ENCODE measurements around the gene JARID2. TPM values are rescaled to one million over a fixed set of nuclear protein-coding genes. Genes with fewer than 3 reads are reported as not detected.

Gene JARID2
- total RNA-seq, 1 experiment from 2014 or later: 23.6 TPM

DNA sequence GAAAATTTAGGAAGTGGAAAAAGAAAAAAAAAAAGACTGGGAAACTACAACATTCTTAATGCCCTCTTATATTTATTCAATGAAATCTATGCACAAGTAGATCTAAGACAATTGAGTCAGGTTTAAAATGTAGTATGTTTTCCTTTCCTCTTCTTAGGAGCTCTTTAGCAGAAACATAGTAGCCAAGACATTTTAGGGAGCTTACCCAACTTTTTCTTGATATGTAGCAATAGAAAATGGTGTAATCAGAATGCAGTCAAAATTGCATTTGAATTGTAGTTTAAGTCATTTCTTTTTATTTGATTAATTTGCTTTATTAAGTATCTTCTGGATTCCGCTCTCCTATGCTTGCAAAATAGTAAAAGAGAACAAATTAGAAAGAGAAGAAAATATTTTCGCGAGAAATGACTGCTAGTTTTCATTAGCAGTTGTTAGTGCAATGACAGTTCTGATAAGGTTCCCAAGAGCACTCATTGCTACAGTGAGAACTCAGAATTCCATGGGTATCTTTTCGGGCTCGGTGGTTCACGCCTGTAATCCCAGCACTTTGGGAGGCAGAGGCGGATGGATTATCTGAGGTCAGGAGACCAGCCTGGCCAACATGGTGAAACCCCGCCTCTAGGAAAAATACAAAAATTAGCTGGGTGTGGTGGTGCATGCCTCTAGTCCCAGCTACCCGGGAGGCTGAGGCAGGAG is 52.2 kb downstream of the JARID2 start:
- H3K9me2 ChIP-seq (ENCODE audit: insufficient read depth): no peaks in the 10 kb centered on the region
- H3K79me2 ChIP-seq (ENCODE audit: insufficient read depth, low read length): peaks cover 78% of the 10 kb centered on the region
- DNase-seq (ENCODE audit: low read depth, low spot score) (no peak), ATAC-seq (no peak)
- H2AFZ ChIP-seq (ENCODE audit: low read depth, low read length, poor library complexity, severe bottlenecking): no peak overlapping the region
- no peak for TF ChIP-seq POLR2A (IDR thresholded peaks at IDR 0.05; ENCODE audit: borderline replicate concordance, extremely low read depth, insufficient read depth, insufficient read length)
- no peak for TF ChIP-seq EZH2phosphoT487 (IDR thresholded peaks at IDR 0.05; ENCODE audit: borderline replicate concordance)
- no peak for TF ChIP-seq EGR1 (IDR thresholded peaks at IDR 0.05; ENCODE audit: low read depth)
- TF ChIP-seq CEBPB (IDR thresholded peaks at IDR 0.05; ENCODE audit: low read depth): no peak
- H3K4me2 ChIP-seq (ENCODE audit: low read length): no peak overlapping the region
- BruUV-seq (replicated peaks): no TSS peak
- no peaks in the 10 kb centered on the region for H4K20me1 ChIP-seq (ENCODE audit: insufficient read depth)
- no peaks in the 10 kb centered on the region for H3K27me3 ChIP-seq (ENCODE audit: insufficient read depth, low read length)
- H3K9me3 ChIP-seq (ENCODE audit: control insufficient read depth in 1 of 2, insufficient read depth in 1 of 2, low read depth in 1 of 2, low read length in 2 of 2): no peaks in the 10 kb centered on the region
- ChIA-PET CTCF (no interaction called here), RAD21 (ENCODE audit: low non-redundant PET in 1 of 2, low total read pairs in 2 of 2, uncharacterized antibody in 2 of 2, unreplicated experiment in 2 of 2) (no interaction called here), POLR2A (no interaction called here)
- H3K9ac ChIP-seq (ENCODE audit: low read length): no peak overlapping the region
- intact Hi-C loops (cut with micrococcal nuclease): no loop called here
- no peak overlapping the region for H3K27ac ChIP-seq (ENCODE audit: low read depth, low read length)
- no peak overlapping the region for H3K4me3 ChIP-seq (replicated peaks in 1 of 2; ENCODE audit: low read depth in 1 of 2, low read length in 2 of 2)
- H3K4me1 ChIP-seq (ENCODE audit: control insufficient read depth in 1 of 2, insufficient read depth in 2 of 2, low read length in 2 of 2): peaks cover 9 to 44% of the 10 kb centered on the region in 2 experiments
- no peaks in the 10 kb centered on the region for H3K36me3 ChIP-seq (ENCODE audit: control insufficient read depth in 1 of 2, insufficient read depth in 2 of 2, low read length in 2 of 2)

DNA sequence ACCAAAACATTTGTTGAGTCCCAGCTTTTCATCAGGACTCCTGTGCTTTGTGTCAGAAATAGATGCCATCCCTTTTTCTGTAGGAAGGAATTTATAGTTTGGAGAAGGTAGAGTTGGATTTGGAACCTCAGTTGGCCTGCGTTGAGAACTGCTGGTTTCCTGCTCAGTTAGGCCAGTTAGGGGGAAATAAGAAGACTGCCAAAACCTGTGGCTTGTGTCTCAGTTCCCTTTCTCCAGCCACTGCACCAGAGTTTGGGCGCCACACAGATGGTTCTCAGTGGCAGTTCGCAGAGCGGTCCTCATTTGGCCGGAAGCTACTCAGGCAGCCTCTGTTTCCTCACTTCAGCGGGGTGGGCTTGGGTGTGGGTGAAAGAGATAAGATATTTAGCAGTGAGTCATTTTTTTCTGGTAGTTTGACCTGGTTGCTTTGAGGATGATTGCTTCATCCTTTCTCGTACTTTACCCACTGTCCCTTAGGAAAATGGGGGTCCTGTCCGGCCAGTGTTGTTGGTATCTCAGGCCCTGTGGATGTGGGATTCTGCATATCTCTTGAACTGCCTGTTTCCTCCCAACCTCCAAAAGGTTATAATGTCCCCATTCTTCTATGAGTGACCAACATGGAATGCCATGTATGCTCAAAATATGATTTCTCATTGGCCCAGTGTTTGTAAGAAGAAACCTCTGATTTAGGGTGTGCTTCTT is 53.7 kb downstream of the JARID2 start:
- ChIA-PET POLR2A (interaction anchor here (0.9 kb wide), 1 partner anchor 12 kb away, joined by 3 read pairs; no protein-coding TSS in a partner anchor), CTCF (no interaction called here), RAD21 (ENCODE audit: low non-redundant PET in 1 of 2, low total read pairs in 2 of 2, uncharacterized antibody in 2 of 2, unreplicated experiment in 2 of 2) (no interaction called here)
- no peak for DNase-seq (ENCODE audit: low read depth, low spot score)
- Histone ChIP-seq H2AFZ (ENCODE audit: low read depth, low read length, poor library complexity, severe bottlenecking) (no peak overlapping the region), H3K4me3 (replicated peaks in 1 of 2; ENCODE audit: low read depth in 1 of 2, low read length in 2 of 2) (peak overlapping the region in 1 of 2 experiments; percentile 27; a peak in 1 of 4 replicates), H3K79me2 (ENCODE audit: insufficient read depth, low read length) (peaks cover 73% of the 10 kb centered on the region), H3K9me2 (ENCODE audit: insufficient read depth) (no peaks in the 10 kb centered on the region), H3K4me2 (ENCODE audit: low read length) (peak overlapping the region; percentile 58), H3K36me3 (ENCODE audit: control insufficient read depth in 1 of 2, insufficient read depth in 2 of 2, low read length in 2 of 2) (no peaks in the 10 kb centered on the region), H3K9me3 (ENCODE audit: control insufficient read depth in 1 of 2, insufficient read depth in 1 of 2, low read depth in 1 of 2, low read length in 2 of 2) (no peaks in the 10 kb centered on the region), H3K27ac (ENCODE audit: low read depth, low read length) (no peak overlapping the region), H3K9ac (ENCODE audit: low read length) (no peak overlapping the region), H3K4me1 (ENCODE audit: control insufficient read depth in 1 of 2, insufficient read depth in 2 of 2, low read length in 2 of 2) (peaks cover 9 to 56% of the 10 kb centered on the region in 2 experiments), H4K20me1 (ENCODE audit: insufficient read depth) (no peaks in the 10 kb centered on the region), H3K27me3 (ENCODE audit: insufficient read depth, low read length) (no peaks in the 10 kb centered on the region)
- no TSS peak for BruUV-seq (replicated peaks)
- intact Hi-C loops (cut with micrococcal nuclease): no loop called here
- peak; percentile 83 for ATAC-seq
- TF ChIP-seq EZH2 (IDR thresholded peaks at IDR 0.05): no peak
- TF ChIP-seq JUND (IDR thresholded peaks at IDR 0.05): no peak
- no peak for TF ChIP-seq CBX3 (IDR thresholded peaks at IDR 0.05; ENCODE audit: low read depth)
- TF ChIP-seq ZFX (IDR thresholded peaks at IDR 0.05): no peak
- TF ChIP-seq ELF1 (IDR thresholded peaks at IDR 0.05; ENCODE audit: borderline replicate concordance, low read depth): no peak
- no peak for TF ChIP-seq EZH2phosphoT487 (IDR thresholded peaks at IDR 0.05; ENCODE audit: borderline replicate concordance)
- no peak for TF ChIP-seq ZNF274 (IDR thresholded peaks at IDR 0.05; ENCODE audit: low read depth, low read length)
- TF ChIP-seq POLR2A (IDR thresholded peaks at IDR 0.05; ENCODE audit: borderline replicate concordance, extremely low read depth, insufficient read depth, insufficient read length): no peak
- no peak for TF ChIP-seq SP1 (IDR thresholded peaks at IDR 0.05; ENCODE audit: low read depth)
- no peak for TF ChIP-seq TCF7L2 (IDR thresholded peaks at IDR 0.05; ENCODE audit: borderline replicate concordance, extremely low read depth, insufficient read depth, insufficient read length)
- TF ChIP-seq, protein P1, sequence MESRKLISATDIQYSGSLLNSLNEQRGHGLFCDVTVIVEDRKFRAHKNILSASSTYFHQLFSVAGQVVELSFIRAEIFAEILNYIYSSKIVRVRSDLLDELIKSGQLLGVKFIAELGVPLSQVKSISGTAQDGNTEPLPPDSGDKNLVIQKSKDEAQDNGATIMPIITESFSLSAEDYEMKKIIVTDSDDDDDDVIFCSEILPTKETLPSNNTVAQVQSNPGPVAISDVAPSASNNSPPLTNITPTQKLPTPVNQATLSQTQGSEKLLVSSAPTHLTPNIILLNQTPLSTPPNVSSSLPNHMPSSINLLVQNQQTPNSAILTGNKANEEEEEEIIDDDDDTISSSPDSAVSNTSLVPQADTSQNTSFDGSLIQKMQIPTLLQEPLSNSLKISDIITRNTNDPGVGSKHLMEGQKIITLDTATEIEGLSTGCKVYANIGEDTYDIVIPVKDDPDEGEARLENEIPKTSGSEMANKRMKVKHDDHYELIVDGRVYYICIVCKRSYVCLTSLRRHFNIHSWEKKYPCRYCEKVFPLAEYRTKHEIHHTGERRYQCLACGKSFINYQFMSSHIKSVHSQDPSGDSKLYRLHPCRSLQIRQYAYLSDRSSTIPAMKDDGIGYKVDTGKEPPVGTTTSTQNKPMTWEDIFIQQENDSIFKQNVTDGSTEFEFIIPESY (IDR thresholded peaks at IDR 0.05; ENCODE audit: extremely low read depth, insufficient replicate concordance, low read length): no peak
- TF ChIP-seq CEBPB (IDR thresholded peaks at IDR 0.05; ENCODE audit: low read depth): no peak
- TF ChIP-seq SRF (IDR thresholded peaks at IDR 0.05; ENCODE audit: low read depth): no peak
- TF ChIP-seq, protein P2, sequence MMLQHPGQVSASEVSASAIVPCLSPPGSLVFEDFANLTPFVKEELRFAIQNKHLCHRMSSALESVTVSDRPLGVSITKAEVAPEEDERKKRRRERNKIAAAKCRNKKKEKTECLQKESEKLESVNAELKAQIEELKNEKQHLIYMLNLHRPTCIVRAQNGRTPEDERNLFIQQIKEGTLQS (IDR thresholded peaks at IDR 0.05): no peak
- TF ChIP-seq FOSL1 (IDR thresholded peaks at IDR 0.05; ENCODE audit: low read depth): no peak
